T-cell (primary cell): Measurements from ENCODE around the gene XRCC6. TPM values are rescaled to one million over a fixed set of nuclear protein-coding genes. Genes with fewer than 3 reads are reported as not detected.

ENCODE experiments used
- ATAC-seq, 4 experiments: fragments of 200-7000 bp in 3 of 4; fragments of 150-1000 bp in 1 of 4; cut with Tn5 transposase; replicated peaks in 1 of 4; 1 replicate in 3 of 4; 2 replicates in 1 of 4; pipeline ENCODE4 v1.10.0; 2021; ENCODE audit warnings: moderate library complexity in 3 of 4, mild to moderate bottlenecking in 2 of 4, moderate number of reproducible peaks in 1 of 4
- CTCF ChIA-PET, 2 donors: fragments of 300-600 bp; sonication (Branson Sonifier 250); formaldehyde crosslinking; loops; one replicate each; lab custom pipeline; 2022; ENCODE audit warnings: antibody characterized with exemption in 2 of 2; lab: Charles Lee
- POLR2A ChIA-PET, 2 donors: fragments of 300-600 bp; sonication (Branson Sonifier 250); formaldehyde crosslinking; loops; one replicate each; lab custom pipeline; 2022; ENCODE audit warnings: antibody characterized with exemption in 2 of 2; lab: Charles Lee
- DNase-seq, 35 experiments: peaks; one replicate each; pipeline versions ENCODE4 v3.0.0 to v3.0.0-alpha.2; 2013 to 2023
- H3K27ac ChIP-seq: one replicate; pipeline ENCODE4 v1.5.1; 2013; ENCODE audit warnings: low read length
- H3K27me3 ChIP-seq, 2 experiments: replicated peaks in 1 of 2; 1 replicate in 1 of 2; 2 replicates in 1 of 2; pipeline versions ENCODE4 v1.6.1 to v1.7.0; 2013; ENCODE audit warnings: low read length in 1 of 2, mixed read lengths in 1 of 2; ENCODE audit not compliant: control insufficient read depth in 2 of 2, insufficient read depth in 2 of 2; ENCODE audit errors: extremely low read depth in 1 of 2
- H3K36me3 ChIP-seq, 2 donors: 1 replicate in 1 of 2; 2 replicates in 1 of 2; pipeline versions ENCODE4 v1.6.1 to v1.7.0; 2013; ENCODE audit warnings: low read length in 1 of 2; ENCODE audit not compliant: control insufficient read depth in 2 of 2, insufficient read depth in 1 of 2; ENCODE audit errors: extremely low read depth in 1 of 2
- H3K4me1 ChIP-seq, 2 experiments: 1 replicate in 1 of 2; 2 replicates in 1 of 2; pipeline versions ENCODE4 v1.6.1 to v1.7.0; 2013; ENCODE audit warnings: low read length in 2 of 2, mixed read lengths in 1 of 2; ENCODE audit not compliant: insufficient read depth in 2 of 2, control insufficient read depth in 1 of 2; ENCODE audit errors: extremely low read depth in 1 of 2
- H3K4me3 ChIP-seq, 2 donors: 1 replicate in 1 of 2; 2 replicates in 1 of 2; pipeline versions ENCODE4 v1.5.1 to v1.7.0; 2013; ENCODE audit warnings: mild to moderate bottlenecking in 2 of 2, low read length in 1 of 2, moderate library complexity in 1 of 2; ENCODE audit not compliant: control insufficient read depth in 1 of 2; ENCODE audit errors: extremely low read depth in 1 of 2
- H3K9me3 ChIP-seq: 2 replicates; pipeline ENCODE4 v1.7.0; 2013
- H3K27ac Mint-ChIP-seq, 2 donors: one replicate each; pipeline ENCODE4 v1.8.0; 2020 to 2021; ENCODE audit warnings: mild to moderate bottlenecking in 2 of 2, mixed read lengths in 2 of 2
- H3K27me3 Mint-ChIP-seq, 2 donors: one replicate each; pipeline ENCODE4 v1.8.0; 2021 to 2022; ENCODE audit warnings: mixed read lengths in 2 of 2
- H3K36me3 Mint-ChIP-seq: one replicate; pipeline ENCODE4 v1.8.0; 2021; ENCODE audit warnings: mixed read lengths
- H3K4me1 Mint-ChIP-seq, 3 donors: one replicate each; pipeline ENCODE4 v1.8.0; 2020 to 2022; ENCODE audit warnings: mixed read lengths in 3 of 3, mild to moderate bottlenecking in 1 of 3
- H3K4me3 Mint-ChIP-seq, 3 donors: one replicate each; pipeline ENCODE4 v1.8.0; 2020 to 2022; ENCODE audit warnings: mild to moderate bottlenecking in 3 of 3, mixed read lengths in 3 of 3, moderate library complexity in 3 of 3
- H3K9me3 Mint-ChIP-seq, 3 donors: one replicate each; pipeline ENCODE4 v1.8.0; 2020 to 2022; ENCODE audit warnings: mixed read lengths in 3 of 3
- WGBS: methylation state at CpG from one replicate; pipeline ENCODE4 v1.1.5; 2013; ENCODE audit warnings: missing lambda C conversion rate; ENCODE audit not compliant: insufficient coverage; 5-methylcytosine and 5-hydroxymethylcytosine counted together
- total RNA-seq, 35 experiments: library from RNA in 6 of 35; stranded (reverse) in 6 of 35; fragments of 120-200 nt in 1 of 35; gene quantifications; one replicate each; pipeline versions ENCODE4 v1.2.1 to v1.2.4 and lab custom pipeline; 2013 to 2026

The XRCC6 gene
- total RNA-seq, 5 donors from 2014 or later (not counting 1 experiment from before 2014, with no cell fraction given) = 159 to 174 (median 168) TPM

DNA sequence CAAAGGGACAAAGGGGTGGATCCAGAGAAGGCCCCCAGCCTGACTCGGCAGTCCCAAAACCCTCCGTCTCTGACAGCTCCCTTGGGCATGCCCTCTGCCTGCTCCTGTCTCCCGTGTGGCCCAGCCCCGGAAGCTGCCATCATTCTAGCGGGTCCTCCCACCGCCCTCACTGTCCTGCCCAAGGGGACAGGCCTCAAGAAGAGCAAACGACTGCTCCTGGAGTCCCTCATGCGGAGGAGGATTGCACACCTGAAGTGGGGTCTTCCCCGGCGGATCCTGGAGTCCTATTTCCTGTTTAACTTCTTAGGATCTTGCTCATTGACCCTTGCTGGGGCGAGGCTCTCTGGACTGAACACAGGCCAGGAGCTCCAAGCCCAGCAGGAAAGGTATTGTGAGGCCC, 75.6 kb downstream of the XRCC6 start:
- Mint-ChIP-seq H3K27ac (peak overlapping the region; percentile 77 to 80), H3K4me1 (peaks cover 11 to 14% (median 13%) of the 10 kb centered on the region in 3 donors), H3K27me3 (peaks cover 0 to 1% of the 10 kb centered on the region in 2 donors), H3K4me3 (peak overlapping the region in 2 of 3 donors; percentile 64 to 70), H3K9me3 (no peaks in the 10 kb centered on the region), H3K36me3 (no peaks in the 10 kb centered on the region)
- 80% methylated on average over 11 of the region's 11 CpGs for WGBS
- ChIA-PET CTCF (interaction anchor here (0.6 to 3.7 kb wide), 16 partner anchors 8 to 673 kb away, joined by 3 to 21 read pairs (median 5); partner anchors contain the start of genes CCDC134 (in 1 of the 2), CENPM (in 1 of the 2) and SNU13 (in 1 of the 2)), POLR2A (interaction anchor here in 1 of 2 donors (0.8 kb wide), 1 partner anchor 98 kb away, joined by 3 read pairs; no protein-coding TSS in a partner anchor)
- Histone ChIP-seq H3K4me1 (peaks cover 2 to 19% of the 10 kb centered on the region in 2 experiments), H3K9me3 (no peaks in the 10 kb centered on the region), H3K4me3 (no peak overlapping the region), H3K36me3 (peaks cover 11 to 14% of the 10 kb centered on the region in 2 donors), H3K27ac (peak overlapping the region; percentile 35), H3K27me3 (no peaks in the 10 kb centered on the region)
- DNase-seq (no peak), ATAC-seq (peak in 1 of 4 experiments; percentile 4)

DNA sequence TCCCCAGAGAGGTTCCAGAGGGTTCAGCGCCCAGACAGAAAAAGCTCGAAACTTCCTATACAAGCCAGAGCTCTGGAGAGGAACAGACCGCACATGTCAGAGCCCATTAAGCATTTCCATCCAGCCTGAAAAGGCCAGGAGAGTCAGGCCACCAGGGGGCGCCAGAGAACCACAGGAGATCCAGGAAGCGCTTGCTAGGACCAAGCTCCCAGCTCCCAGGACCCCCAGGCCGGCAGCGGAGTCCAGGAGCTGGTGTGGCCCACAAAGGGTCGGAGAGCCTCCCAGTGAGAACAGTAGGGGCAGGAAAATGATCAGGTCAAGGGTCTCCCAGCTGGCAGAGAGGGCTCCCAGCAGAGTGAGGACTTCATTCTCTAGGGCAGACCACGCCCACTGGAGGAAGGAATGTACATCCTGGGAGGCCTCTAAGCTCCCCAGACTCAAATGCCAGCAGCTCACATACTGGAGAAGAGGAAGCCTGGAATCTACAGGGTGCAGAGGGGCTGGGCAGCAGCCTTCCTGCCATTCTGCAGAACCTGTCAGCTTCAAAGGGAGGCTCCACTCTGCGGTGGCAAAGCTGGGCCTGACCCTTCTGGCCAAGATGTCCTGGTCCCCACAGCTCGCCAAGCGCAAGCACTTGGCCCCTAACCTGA, 76.2 kb downstream of the XRCC6 start:
- ChIA-PET CTCF (interaction anchor here (0.5 to 3.7 kb wide), 20 partner anchors 9 to 672 kb away, joined by 3 to 21 read pairs (median 4); partner anchors contain the start of genes CCDC134 (in 1 of the 2), CENPM (in 1 of the 2), PMM1 (in 1 of the 2) and SNU13 (in 1 of the 2)), POLR2A (interaction anchor here (0.5 to 0.9 kb wide), 5 partner anchors 21 to 226 kb away, joined by 3 to 6 read pairs (median 3); no protein-coding TSS in a partner anchor)
- peaks cover 2 to 19% of the 10 kb centered on the region in 2 experiments for H3K4me1 ChIP-seq
- H3K27me3 ChIP-seq = no peaks in the 10 kb centered on the region
- Mint-ChIP-seq H3K27me3 (peaks cover 0 to 1% of the 10 kb centered on the region in 2 donors), H3K4me1 (peaks cover 11 to 14% (median 13%) of the 10 kb centered on the region in 3 donors), H3K9me3 (no peaks in the 10 kb centered on the region), H3K4me3 (peak overlapping the region; percentile 23 to 70 (median 64)), H3K36me3 (no peaks in the 10 kb centered on the region), H3K27ac (peak overlapping the region; percentile 77 to 80)
- ATAC-seq (peak; percentile 67 to 76 (median 74)), DNase-seq (peak; percentile 59 to 95 (median 86))
- H3K4me3 ChIP-seq = peak overlapping the region; percentile 18 to 29
- H3K27ac ChIP-seq = peak overlapping the region; percentile 35
- peaks cover 11 to 14% of the 10 kb centered on the region in 2 donors for H3K36me3 ChIP-seq
- WGBS = 36% methylated on average over 8 of the region's 12 CpGs
- no peaks in the 10 kb centered on the region for H3K9me3 ChIP-seq

DNA sequence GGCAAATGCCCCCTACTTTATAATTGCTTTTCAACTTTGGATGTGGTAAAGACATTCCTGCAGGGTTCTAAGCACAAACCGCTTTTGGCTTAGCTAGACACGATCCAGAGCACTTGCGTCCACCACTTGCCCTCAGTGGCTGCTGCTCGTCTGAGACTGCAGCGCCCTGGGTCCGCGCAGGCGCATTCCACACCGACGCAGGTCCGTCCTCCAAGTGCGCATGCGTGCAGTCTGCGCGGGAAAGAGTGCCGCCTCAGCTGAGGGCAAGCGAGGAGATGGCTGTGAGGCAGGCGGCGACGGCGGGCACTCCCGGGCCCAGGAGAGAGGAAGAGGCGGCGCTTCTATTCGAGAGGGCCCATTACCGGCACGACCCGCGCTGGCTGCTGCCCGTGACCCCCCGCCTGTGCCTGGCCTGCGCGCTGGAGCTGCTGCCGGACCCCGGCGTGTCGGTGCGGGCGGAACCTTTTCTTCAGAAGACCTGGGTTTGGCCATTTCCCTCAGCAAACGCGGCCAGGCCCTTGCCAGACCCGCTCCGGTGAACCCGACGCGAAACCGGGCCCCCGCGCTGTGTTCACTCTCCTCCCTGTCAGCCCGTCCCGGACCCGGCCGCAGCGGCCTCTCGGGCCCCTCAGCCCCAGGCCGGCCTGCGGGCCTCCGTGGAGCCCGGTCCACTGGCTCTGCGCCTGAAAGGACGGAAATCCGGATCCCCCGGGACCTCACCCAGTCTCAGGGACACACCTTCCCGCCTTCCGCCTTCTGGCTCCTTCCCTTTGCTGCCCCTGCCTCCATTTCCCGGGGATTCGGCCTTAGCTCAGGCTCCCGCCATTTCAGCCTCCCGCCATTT, 78.4 kb downstream of the XRCC6 start, which contains the start of gene MEI1:
Gene MEI1, plus strand, starts transcription at position 240 of the 844 bp plus-strand sequence. Its CDS starts 36 bp downstream, at position 276.
- ChIA-PET POLR2A (interaction anchor here (0.6 to 1.1 kb wide), 3 partner anchors 25 to 241 kb away, joined by 3 to 4 read pairs (median 3); no protein-coding TSS in a partner anchor), CTCF (interaction anchor here in 1 of 2 donors (0.6 to 3.7 kb wide), 8 partner anchors 11 to 247 kb away, joined by 3 to 21 read pairs (median 12); partner anchors contain the start of genes CCDC134, CENPM and SNU13)
- H3K4me3 ChIP-seq = no peak within 1 kb of the TSS
- peak within 1 kb of the TSS; percentile 58 to 76 (median 69) for H3K4me3 Mint-ChIP-seq
- H3K27me3 Mint-ChIP-seq = peaks cover 0 to 1% of the 10 kb centered on the region in 2 donors
- 51% methylated on average over 65 of the region's 69 CpGs for WGBS
- peak within 1 kb of the TSS; percentile 82 to 93 for H3K27ac Mint-ChIP-seq
- no peaks in the 10 kb centered on the region for H3K36me3 Mint-ChIP-seq
- H3K36me3 ChIP-seq = peaks cover under 1 to 4% of the 10 kb centered on the region in 2 donors
- no peaks in the 10 kb centered on the region for H3K27me3 ChIP-seq
- H3K9me3 ChIP-seq = no peaks in the 10 kb centered on the region
- H3K9me3 Mint-ChIP-seq = no peaks in the 10 kb centered on the region
- peak; percentile 77 to 83 (median 81) for ATAC-seq
- H3K4me1 Mint-ChIP-seq = peaks cover 11 to 14% (median 13%) of the 10 kb centered on the region in 3 donors
- no peak within 1 kb of the TSS for H3K27ac ChIP-seq
- peak; percentile 69 to 95 (median 85) for DNase-seq
- H3K4me1 ChIP-seq = peaks cover 2 to 19% of the 10 kb centered on the region in 2 experiments

DNA sequence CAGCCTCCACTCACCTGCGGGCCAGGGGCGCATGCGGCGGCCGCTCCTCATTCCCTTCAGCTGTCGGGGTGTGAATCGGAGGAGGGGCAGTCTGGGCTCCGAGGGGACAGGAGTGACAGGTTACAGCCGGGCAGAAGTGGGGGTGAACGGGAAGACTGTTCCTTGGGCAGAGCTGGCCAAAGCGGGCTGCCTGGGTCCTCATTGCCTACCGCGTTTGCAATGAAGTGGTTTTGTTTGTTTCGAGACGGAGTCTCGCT, 78.9 kb downstream of the XRCC6 start:
- DNase-seq = no peak
- Histone ChIP-seq H3K27me3 (no peaks in the 10 kb centered on the region), H3K27ac (no peak overlapping the region), H3K4me3 (no peak overlapping the region), H3K9me3 (no peaks in the 10 kb centered on the region), H3K4me1 (peaks cover 2 to 19% of the 10 kb centered on the region in 2 experiments), H3K36me3 (no peaks in the 10 kb centered on the region)
- Mint-ChIP-seq H3K36me3 (no peaks in the 10 kb centered on the region), H3K27ac (no peak overlapping the region), H3K4me3 (no peak overlapping the region), H3K4me1 (peaks cover 11 to 14% (median 13%) of the 10 kb centered on the region in 3 donors), H3K9me3 (no peaks in the 10 kb centered on the region), H3K27me3 (peaks cover 0 to 1% of the 10 kb centered on the region in 2 donors)
- WGBS = 96% methylated on average over 9 of the region's 16 CpGs
- no peak for ATAC-seq
- ChIA-PET CTCF (interaction anchor here in 1 of 2 donors (2.0 kb wide), 1 partner anchor 241 kb away, joined by 16 read pairs; no protein-coding TSS in a partner anchor), POLR2A (no interaction called here)

DNA sequence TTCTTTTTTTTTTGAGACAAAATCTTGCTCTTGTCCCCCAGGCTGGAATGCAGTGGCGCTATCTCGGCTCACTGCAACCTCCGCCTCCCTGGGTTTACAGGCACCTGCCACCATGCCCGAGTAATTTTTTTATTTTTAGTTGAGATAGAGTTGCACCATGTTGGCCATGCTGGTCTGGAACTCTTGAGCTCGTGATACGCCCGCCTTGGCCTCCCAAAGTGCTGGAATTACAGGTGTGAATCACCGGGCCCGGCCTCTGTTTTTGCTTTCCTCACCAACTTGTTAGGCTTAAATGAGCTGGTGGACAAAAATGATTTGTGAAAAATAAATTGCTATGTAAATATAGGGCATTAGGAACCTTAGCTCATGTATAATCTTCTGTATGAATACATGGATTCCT, 81.7 kb downstream of the XRCC6 start:
- H3K27ac Mint-ChIP-seq = no peak overlapping the region
- H3K36me3 Mint-ChIP-seq = no peaks in the 10 kb centered on the region
- Histone ChIP-seq H3K4me1 (peaks cover 0 to 9% of the 10 kb centered on the region in 2 experiments), H3K36me3 (no peaks in the 10 kb centered on the region), H3K27ac (no peak overlapping the region), H3K4me3 (no peak overlapping the region), H3K9me3 (no peaks in the 10 kb centered on the region), H3K27me3 (no peaks in the 10 kb centered on the region)
- H3K27me3 Mint-ChIP-seq = peaks cover 0 to 1% of the 10 kb centered on the region in 2 donors
- 98% methylated on average over 5 of the region's 9 CpGs for WGBS
- H3K9me3 Mint-ChIP-seq = no peaks in the 10 kb centered on the region
- DNase-seq (no peak), ATAC-seq (no peak)
- CTCF ChIA-PET = interaction anchor here in 1 of 2 donors (0.6 to 1.1 kb wide), 2 partner anchors 22 to 170 kb away, joined by 3 to 5 read pairs; no protein-coding TSS in a partner anchor
- peaks cover 4 to 6% (median 6%) of the 10 kb centered on the region in 3 donors for H3K4me1 Mint-ChIP-seq
- H3K4me3 Mint-ChIP-seq = no peak overlapping the region
- POLR2A ChIA-PET = interaction anchor here in 1 of 2 donors (0.6 kb wide), 1 partner anchor 92 kb away, joined by 4 read pairs; no protein-coding TSS in a partner anchor
